Measurements from ENCODE around the gene SCNM1.
"Not testable (repeated sequence)": the region's sequence is repeated elsewhere in the genome, so short reads cannot be mapped to it uniquely, and the experiment has no call there.

The SCNM1 gene

GRCh38 chr1:151146412-151147131 lies 19.4 kb upstream of the SCNM1 start, which contains the start of gene SEMA6C:
SEMA6C (minus strand) TSS chr1:151146631; CDS start chr1:151142621, 4,010 bp downstream.
- peak; percentile 96 for DNase-seq (ENCODE audit: low spot score)

DNA sequence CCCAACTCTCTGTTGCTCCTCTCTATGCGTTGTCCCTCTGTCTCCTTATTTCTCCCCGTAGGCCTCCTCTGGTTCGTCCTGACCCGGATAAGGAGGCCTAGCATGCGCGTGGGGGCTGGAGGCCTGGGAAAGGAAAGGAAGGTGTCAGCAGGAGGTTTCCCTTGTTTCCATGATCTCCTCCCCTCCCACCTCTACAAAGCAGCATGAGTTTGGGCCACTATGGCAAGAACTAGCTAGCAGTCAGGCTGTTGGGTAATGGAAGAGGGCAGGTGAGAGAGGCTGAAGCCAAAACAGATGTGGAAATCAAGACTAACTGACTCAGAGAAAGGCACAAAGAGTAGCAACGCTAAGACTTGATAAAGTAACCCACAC lies 18.8 kb upstream of the SCNM1 start:
- no peak for DNase-seq (ENCODE audit: low spot score)

GRCh38 chr1:151147665-151148064 lies 18.3 kb upstream of the SCNM1 start:
- DNase-seq (ENCODE audit: low spot score): peak; percentile 18

- DNase-seq (ENCODE audit: low spot score): no peak
Observed at GRCh38 chr1:151156515-151156819, 9.5 kb upstream of the SCNM1 start, which contains the start of gene TNFAIP8L2. TNFAIP8L2 (plus strand) TSS chr1:151156649; CDS start chr1:151158698, 2,049 bp downstream.

DNA sequence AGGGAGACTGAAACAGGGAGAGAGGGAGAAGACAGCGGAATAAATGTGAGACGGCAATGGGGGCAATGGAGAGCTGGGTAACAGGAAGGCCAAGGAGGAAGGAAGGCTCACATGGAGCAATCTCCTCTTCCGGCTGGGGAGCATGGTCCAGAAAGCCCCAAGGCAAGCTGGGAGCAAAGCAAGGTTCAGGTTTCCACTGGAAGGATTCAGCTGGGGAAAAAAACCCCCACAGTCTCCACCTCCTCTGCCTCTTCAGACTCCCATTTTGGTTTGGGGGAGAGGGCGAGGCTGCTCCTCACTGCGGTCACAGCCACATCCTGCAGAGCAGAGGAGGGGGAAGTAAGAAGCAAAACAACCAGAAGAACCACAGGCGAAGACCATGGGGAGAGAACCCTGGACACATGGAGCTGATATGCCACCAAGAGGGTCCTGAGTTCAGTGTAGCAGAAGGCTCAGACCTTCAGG lies 8.8 kb upstream of the SCNM1 start:
- no peak for DNase-seq (ENCODE audit: low spot score)

- DNase-seq (ENCODE audit: low spot score): no peak
Observed at GRCh38 chr1:151158326-151158725, 7.6 kb upstream of the SCNM1 start.

DNA sequence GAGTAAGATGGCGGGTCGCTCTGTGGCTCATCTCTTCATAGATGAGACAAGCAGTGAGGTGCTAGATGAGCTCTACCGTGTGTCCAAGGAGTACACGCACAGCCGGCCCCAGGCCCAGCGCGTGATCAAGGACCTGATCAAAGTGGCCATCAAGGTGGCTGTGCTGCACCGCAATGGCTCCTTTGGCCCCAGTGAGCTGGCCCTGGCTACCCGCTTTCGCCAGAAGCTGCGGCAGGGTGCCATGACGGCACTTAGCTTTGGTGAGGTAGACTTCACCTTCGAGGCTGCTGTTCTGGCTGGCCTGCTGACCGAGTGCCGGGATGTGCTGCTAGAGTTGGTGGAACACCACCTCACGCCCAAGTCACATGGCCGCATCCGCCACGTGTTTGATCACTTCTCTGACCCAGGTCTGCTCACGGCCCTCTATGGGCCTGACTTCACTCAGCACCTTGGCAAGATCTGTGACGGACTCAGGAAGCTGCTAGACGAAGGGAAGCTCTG lies 7.1 kb upstream of the SCNM1 start:
- no peak for DNase-seq (ENCODE audit: low spot score)

- DNase-seq (ENCODE audit: low spot score): no peak
Observed at GRCh38 chr1:151159373-151159772, 6.6 kb upstream of the SCNM1 start.

DNA sequence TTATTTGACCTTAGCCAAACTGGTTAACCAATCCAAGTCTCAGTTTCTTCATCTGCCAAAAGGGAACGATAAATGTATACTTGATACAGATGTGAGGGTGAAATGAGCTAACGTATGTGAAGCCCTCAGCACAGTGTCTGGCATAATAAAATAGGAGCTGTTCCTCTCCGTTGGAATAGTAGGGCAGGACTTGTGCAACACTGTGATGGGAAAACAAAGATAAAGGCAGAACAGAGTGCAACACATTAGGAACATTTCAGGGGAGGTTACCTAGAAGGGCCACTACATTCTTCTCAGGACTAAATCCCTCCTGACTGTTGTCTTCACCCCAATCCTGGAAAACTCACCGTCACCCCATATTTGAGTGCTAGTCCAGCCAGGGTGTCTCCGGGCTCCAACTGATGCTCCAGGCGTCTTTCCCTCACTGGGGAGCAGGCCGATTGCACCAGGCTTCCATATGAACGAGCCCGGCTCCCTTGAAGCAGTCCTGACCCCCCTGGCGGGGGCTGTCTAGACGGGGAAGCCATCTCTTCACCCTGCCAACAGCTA lies 1.1 kb upstream of the SCNM1 start:
- no peak for DNase-seq (ENCODE audit: low spot score)

DNA sequence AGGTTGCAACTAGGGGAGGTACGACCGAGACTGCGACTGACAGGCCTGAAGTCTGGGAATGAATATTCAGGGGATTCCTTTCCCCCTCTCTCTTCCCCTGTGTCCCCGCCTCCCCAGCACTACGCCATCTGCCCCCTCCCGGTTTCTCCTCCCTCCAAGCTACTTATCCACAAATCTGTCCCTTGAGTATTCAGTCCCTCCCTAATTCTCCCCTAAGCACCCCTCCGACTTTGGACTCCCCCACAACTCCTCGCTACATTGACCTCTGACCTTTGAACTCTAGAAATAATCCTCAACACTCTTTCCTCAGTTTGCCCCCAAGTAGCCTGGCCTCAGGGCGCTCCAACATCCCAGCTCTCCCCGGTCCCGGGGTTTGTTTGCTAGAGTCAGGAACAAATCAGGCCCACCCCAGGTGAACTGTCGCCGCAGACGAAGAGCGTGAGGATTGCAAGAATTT lies 635 bp upstream of the SCNM1 start:
- no peak for DNase-seq (ENCODE audit: low spot score)

- DNase-seq (ENCODE audit: low spot score): no peak
Observed at GRCh38 chr1:151166505-151166956, 587 bp downstream of the SCNM1 start.

DNA sequence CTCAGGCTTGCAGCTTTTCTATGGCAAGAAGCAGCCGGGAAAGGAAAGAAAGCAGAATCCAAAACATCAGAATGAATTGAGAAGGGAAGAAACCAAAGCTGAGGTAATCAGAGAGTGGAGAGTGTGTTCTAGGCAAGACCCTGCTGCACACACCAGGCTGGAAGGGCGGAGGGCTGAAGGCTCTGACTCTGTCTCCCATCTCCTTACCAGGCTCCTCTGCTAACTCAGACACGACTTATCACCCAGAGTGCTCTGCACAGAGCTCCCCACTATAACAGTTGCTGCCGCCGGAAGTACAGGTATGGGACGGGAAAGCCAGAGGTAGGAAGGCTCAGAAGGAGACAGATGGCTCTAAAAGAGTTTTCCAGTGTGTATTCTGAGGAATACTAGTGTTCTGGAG lies 1.2 kb downstream of the SCNM1 start:
- no peak for DNase-seq (ENCODE audit: low spot score)

GRCh38 chr1:151171190-151171589 lies 5.2 kb downstream of the SCNM1 start:
- DNase-seq (ENCODE audit: low spot score): no peak

- DNase-seq (ENCODE audit: low spot score): no peak
Observed at GRCh38 chr1:151175041-151175741, 9.2 kb downstream of the SCNM1 start.

- no peak for DNase-seq (ENCODE audit: low spot score)
Observed at GRCh38 chr1:151175863-151176262, 9.9 kb downstream of the SCNM1 start, which contains the start of gene TMOD4. TMOD4 (minus strand) TSS chr1:151175981; CDS start chr1:151174875, 1,106 bp downstream.

- no peak for DNase-seq (ENCODE audit: low spot score)
Observed at GRCh38 chr1:151176514-151177045, 10.6 kb downstream of the SCNM1 start.

DNA sequence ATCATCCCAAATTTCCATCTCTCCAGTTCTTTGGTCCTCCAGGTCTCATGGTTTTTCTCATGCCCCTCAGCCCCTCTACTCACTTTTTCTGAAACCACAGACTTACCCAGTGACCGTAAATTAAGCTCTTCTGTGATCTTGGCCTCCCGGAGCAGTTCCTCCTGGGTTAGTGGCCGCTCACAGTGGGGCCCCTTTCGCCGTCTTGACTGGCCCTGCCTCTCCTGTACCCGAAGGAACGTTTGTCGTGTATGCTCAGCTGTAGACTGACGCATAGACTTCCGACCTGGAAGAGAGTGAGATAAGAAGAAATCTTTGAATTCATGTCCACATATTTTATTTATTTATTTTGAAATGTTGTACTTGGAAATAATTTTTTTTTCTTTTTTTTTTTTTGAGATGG lies 18.3 kb downstream of the SCNM1 start:
- no peak for DNase-seq (ENCODE audit: low spot score)

DNA sequence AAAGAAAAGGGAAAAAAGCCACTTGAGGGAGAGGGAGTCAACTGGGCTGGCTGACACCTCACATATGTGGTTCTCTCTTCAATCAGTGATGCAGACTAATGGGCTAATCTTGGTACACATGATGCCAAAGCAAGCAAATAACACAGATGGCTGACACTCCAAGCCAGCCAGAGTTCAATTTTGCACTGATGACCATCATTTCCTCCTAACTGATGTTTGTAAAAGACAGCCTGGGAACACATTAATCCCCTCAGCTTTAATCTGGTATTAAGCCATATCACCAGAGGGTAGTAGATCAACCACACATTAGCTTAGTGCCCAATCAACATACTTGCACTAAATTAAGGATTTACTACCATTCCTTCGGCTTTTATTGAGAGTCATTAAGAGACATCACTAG lies 21.3 kb downstream of the SCNM1 start:
- DNase-seq (ENCODE audit: low spot score): no peak

GRCh38 chr1:151188667-151189066 lies 22.7 kb downstream of the SCNM1 start:
- DNase-seq (ENCODE audit: low spot score): not testable (repeated sequence)

GRCh38 chr1:151189637-151190445 lies 23.9 kb downstream of the SCNM1 start, which contains the start of gene VPS72:
VPS72 (minus strand) TSS chr1:151190197; CDS start chr1:151190121, 76 bp downstream.
- DNase-seq (ENCODE audit: low spot score): peak; percentile 90

DNA sequence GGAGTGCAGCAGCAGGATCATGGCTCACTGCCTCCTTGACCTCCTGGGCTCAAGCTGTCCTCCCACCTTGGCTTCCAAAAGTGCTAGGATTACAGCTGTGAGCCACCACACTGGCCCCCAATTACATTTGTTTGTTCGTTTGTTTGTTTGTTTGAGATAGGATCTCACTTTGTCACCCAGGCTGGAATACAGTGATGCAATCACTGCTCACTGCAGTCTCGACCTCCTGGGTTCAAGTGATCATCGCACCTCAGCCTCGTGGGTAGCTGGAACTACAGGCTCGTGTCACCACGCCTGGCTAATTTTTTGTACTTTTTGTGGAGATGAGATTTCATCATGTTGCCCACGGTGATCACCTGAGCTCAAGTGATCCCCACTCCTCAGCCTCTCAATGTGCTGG lies 26.1 kb downstream of the SCNM1 start:
- no peak for DNase-seq (ENCODE audit: low spot score)

Measured in left forelimb (tissue), 1 donor.